GM12878 (cell line): ENCODE data around the gene NEK2. TPM values are rescaled to one million over a fixed set of nuclear protein-coding genes. Genes with fewer than 3 reads are reported as not detected.

ENCODE experiments used
- ASH2L ChIP-seq: fragments of 300-600, 200-600 bp; sonication (generic); IDR thresholded peaks from 2 replicates; pipeline ENCODE4 v1.6.1; 2017; ENCODE audit warnings: low read depth, mild to moderate bottlenecking, borderline replicate concordance
- BACH1 ChIP-seq: fragments of 450-650 bp; IDR thresholded peaks from 2 replicates; pipeline ENCODE4 v1.6.1; 2017; ENCODE audit warnings: mild to moderate bottlenecking, borderline replicate concordance
- BCL3 ChIP-seq: IDR thresholded peaks from 2 replicates; pipeline ENCODE4 v1.6.1; 2011; ENCODE audit warnings: borderline replicate concordance, low read depth, mild to moderate bottlenecking, moderate library complexity, low read length; ENCODE audit not compliant: insufficient read depth, poor library complexity, severe bottlenecking
- BMI1 ChIP-seq: fragments of 450-650 bp; IDR thresholded peaks from 2 replicates; pipeline ENCODE4 v1.6.1; 2016; ENCODE audit warnings: mild to moderate bottlenecking, moderate library complexity, borderline replicate concordance
- CHD4 ChIP-seq: fragments of 200-600 bp; sonication (generic); IDR thresholded peaks from 2 replicates; pipeline ENCODE4 v1.6.1; 2016; ENCODE audit warnings: mild to moderate bottlenecking
- E2F4 ChIP-seq: IDR thresholded peaks from 2 replicates; pipeline ENCODE4 v1.6.1; 2012; ENCODE audit warnings: low read depth, low read length, improper control_type of control experiment
- HDAC6 ChIP-seq: fragments of 200-600 bp; sonication (generic); IDR thresholded peaks from one replicate; pipeline ENCODE4 v1.8.0; 2017; ENCODE audit warnings: antibody characterized with exemption; ENCODE audit not compliant: unreplicated experiment
- IKZF1 ChIP-seq: fragments of 450-650 bp; conservative IDR thresholded peaks from 2 replicates; pipeline ENCODE4 v1.6.1; 2017; ENCODE audit warnings: antibody characterized with exemption, mild to moderate bottlenecking
- IKZF2 ChIP-seq, 2 experiments: fragments of 450-650 bp; IDR thresholded peaks; 2 replicates each; pipeline ENCODE4 v1.6.1; 2017; ENCODE audit warnings: mild to moderate bottlenecking in 2 of 2, moderate library complexity in 2 of 2
- IRF5 ChIP-seq: fragments of 450-650 bp; IDR thresholded peaks from 2 replicates; pipeline ENCODE4 v1.6.1; 2017; ENCODE audit warnings: borderline replicate concordance
- MYB ChIP-seq: fragments of 150-350 bp; IDR thresholded peaks from 2 replicates; pipeline ENCODE4 v1.6.1; 2014; ENCODE audit warnings: mild to moderate bottlenecking, low read depth, low read length, borderline replicate concordance
- NFIC ChIP-seq: IDR thresholded peaks from 2 replicates; pipeline ENCODE4 v1.6.1; 2012; ENCODE audit warnings: low read depth, mild to moderate bottlenecking, inconsistent platforms, low read length, moderate library complexity
- NRF1 ChIP-seq: conservative IDR thresholded peaks from 2 replicates; pipeline ENCODE4 v1.6.1; 2011; ENCODE audit warnings: mild to moderate bottlenecking, low read depth, low read length, improper control_type of control experiment
- RAD21 ChIP-seq: IDR thresholded peaks from 2 replicates; pipeline ENCODE4 v1.6.1; 2011; ENCODE audit warnings: mild to moderate bottlenecking, low read depth, low read length, moderate library complexity; ENCODE audit not compliant: insufficient read depth
- RELA ChIP-seq: fragments of 450-650 bp; IDR thresholded peaks from 2 replicates; pipeline ENCODE4 v1.8.0; 2014; ENCODE audit warnings: borderline replicate concordance; ENCODE audit not compliant: partially characterized antibody
- RUNX3 ChIP-seq: IDR thresholded peaks from 2 replicates; pipeline ENCODE4 v1.6.1; 2012; ENCODE audit warnings: low read length, inconsistent platforms
- SPI1 ChIP-seq: IDR thresholded peaks from 2 replicates; pipeline ENCODE4 v1.6.1; 2011; ENCODE audit warnings: low read depth, mild to moderate bottlenecking, low read length, moderate library complexity, borderline replicate concordance; ENCODE audit not compliant: insufficient read depth
- SREBF2 ChIP-seq: IDR thresholded peaks from 2 replicates; pipeline ENCODE4 v1.6.1; 2012; ENCODE audit warnings: mild to moderate bottlenecking, low read length
- STAT3 ChIP-seq: IDR thresholded peaks from 2 replicates; pipeline ENCODE4 v1.6.1; 2011; ENCODE audit warnings: low read depth, low read length, improper control_type of control experiment
- TCF7 ChIP-seq: IDR thresholded peaks from 2 replicates; pipeline ENCODE4 v1.6.1; 2014; ENCODE audit warnings: antibody characterized with exemption, borderline replicate concordance
- USF2 ChIP-seq: IDR thresholded peaks from 2 replicates; pipeline ENCODE4 v1.6.1; 2011; ENCODE audit warnings: low read depth, low read length, improper control_type of control experiment, borderline replicate concordance
- ZBTB33 ChIP-seq: fragments of 450-650 bp; IDR thresholded peaks from 2 replicates; pipeline ENCODE4 v1.6.1; 2017; ENCODE audit warnings: mild to moderate bottlenecking
- ZNF384 ChIP-seq: IDR thresholded peaks from 2 replicates; pipeline ENCODE4 v1.6.1; 2012; ENCODE audit warnings: low read depth, mild to moderate bottlenecking, low read length, improper control_type of control experiment, borderline replicate concordance
- polyA plus RNA-seq, 11 experiments: library from polyadenylated mRNA; depleted of rRNA in 4 of 11; unstranded in 6 of 11; stranded (reverse) in 5 of 11; fragments of >200 nt; fragmentation: Nextera tagmentation in 4 of 11; fragmentation: Illumina TruSeq in 1 of 11; extraction: Ambion mirVana in 4 of 11; extraction: Trizol in 1 of 11; gene quantifications; 1 replicate in 1 of 11; 2 replicates in 10 of 11; pipeline versions ENCODE4 v1.2.1 to v1.2.3, GENCODE V29; 2011 to 2016; ENCODE audit warnings: inconsistent platforms in 2 of 11, missing spikeins in 2 of 11, low read depth in 1 of 11
- total RNA-seq, 4 experiments: library from RNA; depleted of rRNA in 3 of 4; stranded (reverse); fragments of >200 nt in 3 of 4; fragmentation: Illumina TruSeq in 1 of 4; extraction: Trizol in 1 of 4; gene quantifications; 2 replicates each; pipeline versions ENCODE4 v1.2.1 to v1.2.3, GENCODE V29; 2013 to 2021
- TF ChIP-seq, protein P1 (sequence below): IDR thresholded peaks from 2 replicates; pipeline ENCODE4 v1.6.1; 2011; ENCODE audit warnings: borderline replicate concordance, low read depth, mild to moderate bottlenecking, moderate library complexity, mixed read lengths, low read length; ENCODE audit not compliant: insufficient read depth; ENCODE audit errors: extremely low read length

Gene NEK2
- total and polyA plus RNA-seq, 10 of the 15 experiments (the other 5 are each of a cell fraction or from before 2014, with no cell fraction given), result 16.7 to 49.7 (median 36.9) TPM

- TF ChIP-seq ZBTB33, result no peak
- no peak for TF ChIP-seq RAD21
- TF ChIP-seq USF2, result no peak
- TF ChIP-seq STAT3, result no peak
- peak; percentile 91 for TF ChIP-seq BCL3
- TF ChIP-seq CHD4, result no peak
- peak; percentile 80 for TF ChIP-seq IKZF2 (IDR thresholded peaks at IDR 0.05)
- TF ChIP-seq RUNX3, result 0 out of 2 replicates have a peak, but pooled peaks have one; percentile 38
- peak; percentile 86 for TF ChIP-seq IKZF1
- no peak for TF ChIP-seq ZNF384
- TF ChIP-seq NFIC, result 0 out of 2 replicates have a peak, but pooled peaks have one; percentile 20
- no peak for TF ChIP-seq E2F4
- TF ChIP-seq MYB, result no peak
- peak; percentile 28; the same call in 1 of the 2 replicates for TF ChIP-seq SPI1
- TF ChIP-seq BACH1, result no peak
- TF ChIP-seq BMI1, result no peak
- TF ChIP-seq IRF5, result no peak
- no peak for TF ChIP-seq SREBF2
- TF ChIP-seq NRF1, result no peak
- TF ChIP-seq TCF7, result no peak
- no peak for TF ChIP-seq HDAC6
- TF ChIP-seq, protein P1, sequence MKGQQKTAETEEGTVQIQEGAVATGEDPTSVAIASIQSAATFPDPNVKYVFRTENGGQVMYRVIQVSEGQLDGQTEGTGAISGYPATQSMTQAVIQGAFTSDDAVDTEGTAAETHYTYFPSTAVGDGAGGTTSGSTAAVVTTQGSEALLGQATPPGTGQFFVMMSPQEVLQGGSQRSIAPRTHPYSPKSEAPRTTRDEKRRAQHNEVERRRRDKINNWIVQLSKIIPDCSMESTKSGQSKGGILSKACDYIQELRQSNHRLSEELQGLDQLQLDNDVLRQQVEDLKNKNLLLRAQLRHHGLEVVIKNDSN, result no peak
- TF ChIP-seq ASH2L, result no peak
- TF ChIP-seq RELA, result no peak
Observed at GRCh38 chr1:211697356-211697755, 21.9 kb upstream of the NEK2 start (continued).
